GM19452 (cell line): ENCODE measurements around the gene ENDOV.

Source experiments
- ATAC-seq: cut with Tn5 transposase; IDR thresholded peaks from one replicate; pipeline ENCODE4 v1.9.1; 2021; ENCODE audit not compliant: unreplicated experiment

Gene ENDOV

GRCh38 chr17:80430446-80431245 lies 15.7 kb downstream of the ENDOV start:
- no peak for ATAC-seq

- ATAC-seq, result no peak
Observed at GRCh38 chr17:80431246-80432195, 16.6 kb downstream of the ENDOV start.

GRCh38 chr17:80432350-80432955 lies 17.5 kb downstream of the ENDOV start:
- ATAC-seq, result no peak

GRCh38 chr17:80432961-80433550 lies 18.1 kb downstream of the ENDOV start:
- ATAC-seq, result no peak

GRCh38 chr17:80433916-80434666 lies 19.1 kb downstream of the ENDOV start:
- ATAC-seq, result no peak

- ATAC-seq, result no peak
Observed at GRCh38 chr17:80437532-80437931, 22.6 kb downstream of the ENDOV start.

- ATAC-seq, result no peak
Observed at GRCh38 chr17:80438806-80439205, 23.8 kb downstream of the ENDOV start.

GRCh38 chr17:80439499-80439898 lies 24.5 kb downstream of the ENDOV start:
- no peak for ATAC-seq

GRCh38 chr17:80441133-80441578 lies 26.2 kb downstream of the ENDOV start:
- no peak for ATAC-seq

- no peak for ATAC-seq
Observed at GRCh38 chr17:80441598-80442322, 26.8 kb downstream of the ENDOV start.

GRCh38 chr17:80442323-80442659 lies 27.3 kb downstream of the ENDOV start:
- ATAC-seq, result no peak

- no peak for ATAC-seq
Observed at GRCh38 chr17:80442764-80443163, 27.8 kb downstream of the ENDOV start.

- ATAC-seq, result no peak
Observed at GRCh38 chr17:80443498-80443897, 28.5 kb downstream of the ENDOV start.

- ATAC-seq, result no peak
Observed at GRCh38 chr17:80443916-80444643, 29.1 kb downstream of the ENDOV start.

GRCh38 chr17:80444644-80444979 lies 29.6 kb downstream of the ENDOV start:
- ATAC-seq, result no peak

- no peak for ATAC-seq
Observed at GRCh38 chr17:80445007-80445725, 30.2 kb downstream of the ENDOV start.

GRCh38 chr17:80445726-80446110 lies 30.8 kb downstream of the ENDOV start:
- no peak for ATAC-seq

- ATAC-seq, result no peak
Observed at GRCh38 chr17:80446645-80447405, 31.9 kb downstream of the ENDOV start.
